ENCODE data around the gene STAT1. TPM values are rescaled to one million over a fixed set of nuclear protein-coding genes. Genes with fewer than 3 reads are reported as not detected.
"Not testable (repeated sequence)": the region's sequence is repeated elsewhere in the genome, so short reads cannot be mapped to it uniquely, and the experiment has no call there.

The STAT1 gene
- total RNA-seq, 2 experiments from 2014 or later: 876 to 958 TPM

DNA sequence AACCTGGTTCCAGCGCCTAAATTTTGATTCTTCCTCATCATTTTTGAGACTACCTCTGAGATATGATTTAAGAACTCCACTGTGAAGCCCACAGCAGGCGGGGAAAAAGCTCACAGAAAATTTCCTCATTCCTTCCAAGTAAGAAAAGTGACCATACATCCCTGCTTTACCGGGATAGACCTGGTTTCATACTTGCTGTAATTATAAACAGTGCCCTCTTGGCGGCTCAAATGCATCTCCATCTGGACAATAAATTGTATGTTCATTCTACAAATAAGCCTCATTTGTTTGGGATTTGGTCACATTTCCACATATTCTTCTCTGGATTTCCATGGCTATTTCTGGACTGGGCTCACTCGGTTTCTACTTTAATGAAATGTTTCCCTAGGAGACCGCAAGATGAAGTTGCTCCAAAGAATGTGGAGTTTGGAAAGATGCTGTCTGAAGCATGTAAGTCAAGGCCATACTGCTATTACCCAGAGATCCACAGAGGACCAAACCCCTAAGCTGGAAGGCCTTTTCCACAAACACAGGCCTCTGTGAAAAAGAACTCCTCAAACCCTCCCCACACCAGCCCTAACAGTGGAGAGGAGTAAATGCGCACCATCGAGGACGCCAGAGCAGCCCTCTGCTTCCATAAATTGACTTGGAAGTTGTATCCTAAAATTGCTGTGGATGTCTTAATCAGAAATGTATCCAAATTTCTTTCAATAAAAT lies 13.9 kb downstream of the STAT1 start:
- peaks cover 16% of the 10 kb centered on the region for H3K9me3 Mint-ChIP-seq
- peak overlapping the region; percentile 50 for H3K27ac Mint-ChIP-seq
- no peak overlapping the region for H3K4me3 Mint-ChIP-seq
- POLR2A ChIA-PET: no interaction called here
- no peak for DNase-seq
- peaks cover 95% of the 10 kb centered on the region for H3K4me1 Mint-ChIP-seq
- no peaks in the 10 kb centered on the region for H3K27me3 Mint-ChIP-seq
- CTCF ChIA-PET: interaction anchor here (0.9 to 1.8 kb wide), 6 partner anchors 11 to 32 kb away, joined by 3 to 5 read pairs (median 3); no protein-coding TSS in a partner anchor
- peaks cover 95% of the 10 kb centered on the region for H3K36me3 Mint-ChIP-seq (ENCODE audit: low read depth)

DNA sequence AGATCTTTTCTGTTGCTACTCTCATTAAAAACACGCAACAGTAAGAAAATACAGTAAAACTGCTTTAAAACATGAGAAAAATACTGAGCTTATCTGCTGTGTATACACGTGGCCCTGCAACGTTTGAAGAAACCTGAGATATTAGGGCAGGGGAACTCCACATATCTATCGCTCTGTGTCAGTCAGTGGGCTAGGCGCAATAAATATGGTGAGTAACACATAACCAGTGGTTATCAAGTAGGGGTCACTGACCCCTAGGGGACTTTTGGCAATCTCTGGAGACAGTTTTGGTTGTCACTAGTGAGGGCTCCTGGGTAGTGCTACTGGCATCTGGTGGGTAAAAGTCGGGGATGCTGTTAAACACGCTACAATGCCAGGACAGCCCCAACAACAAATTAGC lies 14.9 kb downstream of the STAT1 start:
- DNase-seq: no peak
- H3K4me3 Mint-ChIP-seq: no peak overlapping the region

DNA sequence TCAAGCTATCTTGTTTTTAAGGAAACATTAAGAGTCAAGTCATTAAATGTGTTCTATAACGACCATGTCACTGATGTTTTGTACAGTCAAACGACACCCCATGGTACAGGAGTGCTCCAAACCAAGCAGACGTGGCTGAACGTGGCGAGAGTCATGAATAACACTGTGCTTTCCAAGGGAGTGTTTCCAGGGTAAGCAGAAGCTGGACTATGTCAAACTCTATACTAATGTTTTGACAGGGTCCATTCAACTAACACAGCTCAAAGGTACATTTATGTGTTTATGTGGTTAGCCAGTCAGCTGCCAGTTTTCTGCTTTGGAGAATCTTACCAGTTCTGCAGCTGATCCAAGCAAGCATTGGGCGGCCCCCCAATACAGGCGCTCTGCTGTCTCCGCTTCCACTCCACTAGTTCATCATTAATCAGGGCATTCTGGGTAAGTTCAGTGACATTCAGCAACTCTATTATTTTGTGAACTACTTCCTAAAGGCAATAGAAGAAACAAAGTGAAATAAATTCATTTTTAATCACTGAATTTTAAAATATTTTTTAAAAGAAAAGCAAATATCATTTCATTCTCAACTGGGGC lies 16.4 kb downstream of the STAT1 start:
- POLR2A ChIA-PET: no interaction called here
- Mint-ChIP-seq H3K27me3 (no peaks in the 10 kb centered on the region), H3K4me1 (peaks cover 88% of the 10 kb centered on the region), H3K9me3 (no peaks in the 10 kb centered on the region), H3K27ac (peak overlapping the region; percentile 50), H3K36me3 (ENCODE audit: low read depth) (peaks cover 91% of the 10 kb centered on the region), H3K4me3 (no peak overlapping the region)
- no peak for DNase-seq
- CTCF ChIA-PET: interaction anchor here (0.7 to 1.1 kb wide), 2 partner anchors 9 to 574 kb away, joined by 3 to 4 read pairs; no protein-coding TSS in a partner anchor

More for the DNA sequence above, 14.9 kb downstream of the STAT1 start:
- Mint-ChIP-seq H3K27ac (no peak overlapping the region), H3K4me1 (peaks cover 91% of the 10 kb centered on the region), H3K36me3 (ENCODE audit: low read depth) (peaks cover 92% of the 10 kb centered on the region), H3K9me3 (peaks cover 7% of the 10 kb centered on the region), H3K27me3 (no peaks in the 10 kb centered on the region)
- CTCF ChIA-PET: no interaction called here
- POLR2A ChIA-PET: no interaction called here

DNA sequence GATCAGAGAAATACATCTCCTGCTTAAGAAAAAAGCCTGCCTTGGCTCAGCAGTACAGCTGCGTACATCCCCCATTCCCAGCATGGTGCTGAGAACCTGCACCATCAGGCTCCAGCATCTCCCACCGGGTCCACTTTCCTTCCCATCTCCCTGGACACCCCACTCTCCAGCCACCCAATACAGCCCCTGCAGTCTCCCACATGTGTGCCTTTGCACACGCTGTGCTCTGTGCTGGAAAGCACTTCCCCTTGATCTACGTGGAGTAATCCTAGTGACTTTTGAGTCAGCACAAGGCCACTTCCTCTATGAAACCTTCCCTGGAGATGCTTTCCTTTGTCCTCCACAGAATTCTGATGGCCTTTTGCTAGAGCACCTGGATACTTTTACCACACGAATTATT lies 17.0 kb downstream of the STAT1 start:
- peaks cover 92% of the 10 kb centered on the region for H3K36me3 Mint-ChIP-seq (ENCODE audit: low read depth)
- DNase-seq: no peak
- H3K9me3 Mint-ChIP-seq: no peaks in the 10 kb centered on the region
- CTCF ChIA-PET: interaction anchor here (1.1 kb wide), 1 partner anchor 9 kb away, joined by 3 read pairs; no protein-coding TSS in a partner anchor
- H3K4me3 Mint-ChIP-seq: peak overlapping the region; percentile 26
- POLR2A ChIA-PET: no interaction called here
- H3K27me3 Mint-ChIP-seq: no peaks in the 10 kb centered on the region
- peak overlapping the region; percentile 50 for H3K27ac Mint-ChIP-seq
- H3K4me1 Mint-ChIP-seq: peaks cover 88% of the 10 kb centered on the region

DNA sequence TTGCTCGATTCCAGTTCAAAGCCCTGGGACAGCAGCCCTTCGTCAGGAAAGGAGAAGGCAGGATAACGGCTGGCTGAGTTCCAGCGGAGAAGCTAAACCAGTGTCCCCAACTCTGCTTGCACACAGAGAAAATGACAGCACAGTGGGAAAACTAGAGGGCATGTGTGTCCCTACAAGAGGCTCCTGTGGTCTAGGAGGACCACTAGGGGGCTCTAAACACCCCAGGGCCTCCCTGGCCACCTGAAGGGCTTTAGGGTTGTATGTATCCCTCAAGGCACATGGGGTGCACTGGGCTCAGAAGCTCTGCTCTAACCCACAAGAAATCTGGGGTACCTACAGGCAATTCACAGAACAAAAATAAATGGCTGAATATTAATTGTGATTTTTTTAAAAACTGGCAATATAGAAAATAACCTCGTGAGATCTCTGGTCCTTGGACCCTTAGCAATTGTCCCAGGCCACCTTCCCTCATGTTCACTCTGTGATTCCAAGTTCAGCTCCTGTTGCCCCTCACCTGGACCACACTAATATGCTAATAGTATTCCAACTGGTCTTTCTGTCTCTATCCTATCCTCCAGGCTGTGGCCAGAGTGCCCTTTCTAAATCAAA lies 17.5 kb downstream of the STAT1 start:
- no peaks in the 10 kb centered on the region for H3K9me3 Mint-ChIP-seq
- DNase-seq: peak; percentile 49
- peaks cover 84% of the 10 kb centered on the region for H3K4me1 Mint-ChIP-seq
- no peaks in the 10 kb centered on the region for H3K27me3 Mint-ChIP-seq
- CTCF ChIA-PET: no interaction called here
- peak overlapping the region; percentile 71 for H3K27ac Mint-ChIP-seq
- peak overlapping the region; percentile 26 for H3K4me3 Mint-ChIP-seq
- peaks cover 88% of the 10 kb centered on the region for H3K36me3 Mint-ChIP-seq (ENCODE audit: low read depth)
- POLR2A ChIA-PET: no interaction called here

DNA sequence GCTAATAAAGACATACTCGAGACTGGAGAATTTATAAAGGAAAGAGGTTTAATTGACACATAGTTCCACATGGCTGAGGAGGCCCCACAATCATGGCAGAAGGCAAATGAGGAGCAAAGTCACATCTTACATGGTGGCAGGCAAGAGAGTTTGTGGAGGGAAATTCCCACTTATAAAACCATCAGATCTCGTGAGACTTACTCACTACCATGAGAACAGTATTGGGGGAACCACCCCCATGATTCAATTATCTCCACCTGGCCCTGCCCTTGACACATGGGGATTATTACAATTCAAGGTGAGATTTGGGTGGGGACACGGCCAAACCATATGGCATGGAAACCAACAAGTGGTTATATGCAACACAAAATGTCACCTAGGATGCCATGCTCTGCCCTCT lies 18.7 kb downstream of the STAT1 start:
- Mint-ChIP-seq H3K4me1 (peaks cover 81% of the 10 kb centered on the region), H3K36me3 (ENCODE audit: low read depth) (peaks cover 87% of the 10 kb centered on the region)
- H3K4me3 Mint-ChIP-seq, DNase-seq, POLR2A ChIA-PET, H3K9me3 Mint-ChIP-seq, H3K27ac Mint-ChIP-seq, H3K27me3 Mint-ChIP-seq, CTCF ChIA-PET: not testable (repeated sequence)

DNA sequence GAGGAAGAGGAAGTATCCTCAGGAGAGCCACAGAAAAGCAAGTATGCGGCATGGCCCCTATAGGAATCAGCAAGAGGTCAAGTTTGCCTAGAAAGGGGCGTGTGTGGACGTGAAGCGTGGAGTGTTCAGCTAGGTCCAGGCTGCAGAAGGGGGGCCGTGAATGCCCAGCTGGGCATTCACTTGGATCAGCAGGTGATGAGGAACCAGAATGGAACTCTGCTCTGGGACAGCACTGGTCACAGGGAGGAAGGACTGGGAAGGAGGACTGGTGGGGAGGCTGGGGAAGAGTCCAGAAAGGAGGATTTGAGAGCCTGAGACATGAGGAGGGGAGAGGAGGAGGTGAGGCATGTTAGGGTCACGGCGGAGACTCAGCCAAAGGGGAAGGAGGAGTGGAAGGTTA lies 19.8 kb downstream of the STAT1 start:
- CTCF ChIA-PET: interaction anchor here (2.0 kb wide), 1 partner anchor 10 kb away, joined by 6 read pairs; no protein-coding TSS in a partner anchor
- Mint-ChIP-seq H3K27me3 (no peaks in the 10 kb centered on the region), H3K4me1 (peaks cover 79% of the 10 kb centered on the region), H3K36me3 (ENCODE audit: low read depth) (peaks cover 87% of the 10 kb centered on the region), H3K9me3 (no peaks in the 10 kb centered on the region), H3K4me3 (no peak overlapping the region), H3K27ac (peak overlapping the region; percentile 47)
- DNase-seq: no peak
- POLR2A ChIA-PET: no interaction called here

DNA sequence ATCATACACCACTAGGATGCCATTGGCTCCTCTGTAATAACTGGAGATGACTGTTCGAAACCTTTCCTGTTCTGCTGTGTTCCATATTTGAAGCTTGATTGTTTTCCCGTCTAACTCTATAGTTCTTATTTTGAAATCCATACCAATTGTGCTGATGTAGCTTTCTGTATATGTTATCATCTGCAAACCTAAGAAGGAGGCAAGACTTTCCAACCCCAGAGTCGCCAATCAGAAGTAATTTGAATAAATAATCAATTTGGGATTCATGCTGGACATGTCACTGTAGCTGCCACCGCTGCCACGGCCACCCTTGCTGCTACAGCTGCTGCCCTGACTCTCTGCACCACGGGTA lies 20.7 kb downstream of the STAT1 start:
- no peaks in the 10 kb centered on the region for H3K27me3 Mint-ChIP-seq
- peaks cover 80% of the 10 kb centered on the region for H3K4me1 Mint-ChIP-seq
- ChIA-PET CTCF (interaction anchor here (1.0 to 2.0 kb wide), 5 partner anchors 9 to 27 kb away, joined by 3 to 6 read pairs (median 6); no protein-coding TSS in a partner anchor), POLR2A (interaction anchor here (0.7 kb wide), 1 partner anchor 27 kb away, joined by 4 read pairs; no protein-coding TSS in a partner anchor)
- H3K27ac Mint-ChIP-seq: no peak overlapping the region
- no peaks in the 10 kb centered on the region for H3K9me3 Mint-ChIP-seq
- H3K36me3 Mint-ChIP-seq (ENCODE audit: low read depth): peaks cover 90% of the 10 kb centered on the region
- DNase-seq: no peak
- no peak overlapping the region for H3K4me3 Mint-ChIP-seq

DNA sequence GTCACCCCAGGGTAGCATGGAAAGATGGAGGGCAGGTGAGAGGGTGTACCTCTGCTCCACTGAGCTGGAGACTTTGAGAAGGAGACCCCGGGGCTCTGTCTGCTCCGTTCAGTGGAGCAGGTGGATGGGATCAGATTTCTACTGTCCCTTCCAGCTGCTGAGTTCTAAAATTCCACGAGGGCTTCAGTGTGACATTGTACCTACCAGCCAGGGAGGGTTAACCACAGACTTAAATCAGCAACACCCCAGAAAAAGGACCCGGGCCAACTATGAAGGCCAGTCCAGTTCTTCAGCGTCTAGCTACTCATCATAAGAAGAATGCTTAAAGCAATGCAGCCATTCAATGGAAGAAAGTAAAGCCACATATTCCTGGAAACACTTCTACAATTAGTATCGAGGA lies 23.8 kb downstream of the STAT1 start:
- Mint-ChIP-seq H3K9me3 (no peaks in the 10 kb centered on the region), H3K4me3 (no peak overlapping the region), H3K27ac (peak overlapping the region; percentile 72), H3K4me1 (peaks cover 77% of the 10 kb centered on the region), H3K27me3 (no peaks in the 10 kb centered on the region), H3K36me3 (ENCODE audit: low read depth) (peaks cover 88% of the 10 kb centered on the region)
- ChIA-PET CTCF (interaction anchor here (0.9 to 1.6 kb wide), 2 partner anchors 12 to 22 kb away, joined by 3 to 6 read pairs; no protein-coding TSS in a partner anchor), POLR2A (no interaction called here)
- no peak for DNase-seq

DNA sequence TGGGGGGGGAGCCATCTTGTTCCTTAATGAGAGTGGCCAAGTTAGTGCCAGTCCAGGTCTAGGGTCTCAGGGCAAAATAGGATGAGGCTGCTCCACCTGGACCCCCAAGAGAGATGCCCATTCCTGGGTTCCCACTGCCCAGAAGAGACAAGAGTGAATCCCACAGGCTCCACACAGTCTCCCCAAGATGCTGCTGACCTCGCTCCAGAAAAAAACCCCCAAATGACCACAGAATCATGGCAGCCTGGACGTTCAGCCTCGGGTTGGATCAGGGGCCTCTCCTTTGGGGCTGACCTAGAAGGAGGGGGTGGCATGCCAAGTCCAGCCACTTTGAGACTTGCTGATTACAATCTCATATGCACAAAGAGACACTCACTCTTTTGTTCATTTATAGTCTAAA lies 25.1 kb downstream of the STAT1 start:
- CTCF ChIA-PET: interaction anchor here (0.7 to 1.6 kb wide), 7 partner anchors 9 to 85 kb away, joined by 3 to 6 read pairs (median 3); no protein-coding TSS in a partner anchor
- peaks cover 80% of the 10 kb centered on the region for H3K4me1 Mint-ChIP-seq
- H3K27me3 Mint-ChIP-seq: no peaks in the 10 kb centered on the region
- no peak overlapping the region for H3K4me3 Mint-ChIP-seq
- peak overlapping the region; percentile 2 for H3K27ac Mint-ChIP-seq
- no peaks in the 10 kb centered on the region for H3K9me3 Mint-ChIP-seq
- peaks cover 90% of the 10 kb centered on the region for H3K36me3 Mint-ChIP-seq (ENCODE audit: low read depth)
- POLR2A ChIA-PET: interaction anchor here (0.6 to 1.3 kb wide), 3 partner anchors 10 to 28 kb away, joined by 3 read pairs; partner anchors contain the start of gene STAT1
- no peak for DNase-seq

DNA sequence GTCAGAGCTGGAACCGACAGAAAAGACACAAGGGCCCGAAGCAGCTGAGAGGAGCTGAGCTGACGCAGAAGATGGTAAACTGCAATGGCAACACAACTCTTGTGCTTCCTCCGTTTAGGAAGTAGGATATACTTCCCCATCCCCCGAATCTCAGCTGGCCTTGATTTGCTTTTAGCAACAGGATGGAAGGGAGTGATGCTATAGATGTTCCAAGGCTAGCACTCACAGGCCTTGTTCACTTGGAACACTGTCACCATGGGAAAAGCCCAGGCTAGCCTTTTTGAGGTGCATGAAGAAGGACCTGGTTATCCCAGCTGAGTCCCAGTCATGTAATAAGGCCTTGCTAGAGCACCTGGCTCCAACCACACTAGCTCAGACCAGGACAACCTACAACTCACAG lies 26.0 kb downstream of the STAT1 start:
- Mint-ChIP-seq H3K4me1 (peaks cover 77% of the 10 kb centered on the region), H3K9me3 (no peaks in the 10 kb centered on the region), H3K4me3 (no peak overlapping the region), H3K27me3 (no peaks in the 10 kb centered on the region), H3K36me3 (ENCODE audit: low read depth) (peaks cover 88% of the 10 kb centered on the region), H3K27ac (peak overlapping the region; percentile 81)
- CTCF ChIA-PET: interaction anchor here (1.5 to 1.8 kb wide), 5 partner anchors 9 to 35 kb away, joined by 3 to 8 read pairs (median 4); no protein-coding TSS in a partner anchor
- POLR2A ChIA-PET: interaction anchor here (0.7 to 1.3 kb wide), 2 partner anchors 26 to 39 kb away, joined by 3 read pairs; partner anchors contain the start of gene STAT1
- DNase-seq: no peak

DNA sequence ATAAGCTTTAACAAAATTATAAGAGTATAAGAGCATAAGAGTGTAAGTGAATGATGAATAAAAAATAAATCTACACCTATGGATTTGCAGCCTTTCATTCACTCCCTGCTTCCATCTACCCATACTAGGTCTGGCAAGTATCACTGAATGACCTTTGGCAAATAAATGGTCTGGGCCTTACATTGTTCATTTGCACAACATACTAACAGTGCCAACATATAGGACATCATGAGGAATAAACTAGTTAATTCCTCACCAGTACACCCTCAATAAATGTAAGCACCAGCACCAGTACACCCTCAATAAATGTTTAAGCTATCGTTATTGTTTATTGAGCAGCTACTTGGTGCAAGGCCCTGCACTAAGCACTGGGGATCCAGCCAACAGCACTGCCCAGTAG lies 26.9 kb downstream of the STAT1 start:
- DNase-seq: no peak
- H3K4me3 Mint-ChIP-seq: no peak overlapping the region
- no peaks in the 10 kb centered on the region for H3K27me3 Mint-ChIP-seq
- peaks cover 89% of the 10 kb centered on the region for H3K36me3 Mint-ChIP-seq (ENCODE audit: low read depth)
- peaks cover 80% of the 10 kb centered on the region for H3K4me1 Mint-ChIP-seq
- ChIA-PET CTCF (interaction anchor here (1.0 to 3.4 kb wide), 5 partner anchors 8 to 161 kb away, joined by 3 to 14 read pairs (median 4); no protein-coding TSS in a partner anchor), POLR2A (no interaction called here)
- no peak overlapping the region for H3K27ac Mint-ChIP-seq
- no peaks in the 10 kb centered on the region for H3K9me3 Mint-ChIP-seq

Data from activated CD4-positive, alpha-beta T cell treated with anti-CD3 and anti-CD28 coated beads, Interleukin-2, amount 10 ng/mL, durations not matched to agents 7 days and 5 days (primary cell).